ENCODE results near the gene MYO1D.

Gene MYO1D

DNA sequence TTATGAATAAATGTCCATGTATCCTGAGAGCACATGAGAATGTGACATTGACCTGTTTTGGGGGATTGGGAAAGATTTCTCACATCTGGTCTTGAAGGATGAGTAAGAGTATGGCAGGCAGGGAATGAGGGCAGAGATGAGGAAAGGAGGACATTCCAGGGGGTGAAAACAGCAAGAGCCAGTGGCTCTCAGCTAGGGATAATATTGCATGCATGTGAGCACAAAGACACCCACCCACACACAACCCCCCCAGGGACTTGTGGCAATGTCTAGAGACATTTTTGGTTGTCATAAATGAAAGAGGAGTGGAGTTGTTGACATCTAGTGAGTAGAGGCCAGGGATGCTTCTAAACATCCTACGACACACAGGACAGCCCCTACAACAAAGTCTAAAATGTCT, 6.0 kb downstream of the MYO1D start:
- intact Hi-C loops (cut with DNase I; ENCODE audit: low total_unique reads), result loop anchor here (5.0 kb wide), 2 partner anchors 44 to 389 kb away; no protein-coding TSS in a partner anchor
- TF ChIP-seq CTCF (IDR thresholded peaks at IDR 0.05), result no peak
- H3K27me3 ChIP-seq, result no peaks in the 10 kb centered on the region
- peak overlapping the region in 1 of 2 donors; percentile 19 for H3K4me3 ChIP-seq
- H3K27ac ChIP-seq, result peak overlapping the region; percentile 61 to 79
- H3K36me3 ChIP-seq, result no peaks in the 10 kb centered on the region
- no peaks in the 10 kb centered on the region for H3K9me3 ChIP-seq
- peak; percentile 66 to 74 for DNase-seq
- peaks cover 7 to 94% (median 58%) of the 10 kb centered on the region in 4 donors for H3K4me1 ChIP-seq

DNA sequence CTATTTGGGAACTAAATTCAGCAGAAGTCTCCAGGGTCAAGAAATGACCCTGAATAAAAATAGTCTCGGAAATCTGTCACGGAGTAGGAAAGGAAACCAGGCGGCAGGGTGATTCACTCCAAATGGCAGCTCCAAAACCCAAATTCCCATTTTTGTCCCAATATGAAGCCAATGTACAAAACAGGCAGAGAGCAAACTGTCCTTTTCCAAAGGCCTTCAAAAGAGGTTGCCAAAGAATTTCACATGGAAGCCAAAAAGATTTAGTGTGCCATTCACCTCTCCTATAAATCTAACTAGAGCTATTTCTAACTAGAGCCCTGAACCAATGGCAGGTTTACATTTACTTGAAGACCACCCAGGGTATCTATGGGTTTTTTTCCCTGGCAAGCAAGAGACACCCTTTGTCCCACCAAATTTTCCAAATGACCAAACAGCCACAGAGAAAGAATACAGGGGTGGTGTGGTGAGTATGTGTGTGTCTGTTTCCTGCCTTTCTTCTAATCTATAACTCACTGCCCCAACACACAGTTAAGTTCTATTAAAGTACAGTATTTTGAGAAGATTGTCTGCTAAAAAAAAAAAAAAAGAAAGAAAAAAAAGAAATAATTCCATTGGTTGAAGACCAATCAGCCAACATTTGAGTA, 6.8 kb downstream of the MYO1D start:
- H3K27ac ChIP-seq, result peak overlapping the region; percentile 61 to 79
- H3K36me3 ChIP-seq, result no peaks in the 10 kb centered on the region
- no peaks in the 10 kb centered on the region for H3K27me3 ChIP-seq
- H3K9me3 ChIP-seq, result no peaks in the 10 kb centered on the region
- H3K4me3 ChIP-seq, result no peak overlapping the region
- DNase-seq, result peak; percentile 51 to 78
- intact Hi-C loops (cut with DNase I; ENCODE audit: low total_unique reads), result loop anchor here (5.0 kb wide), 2 partner anchors 43 to 388 kb away; no protein-coding TSS in a partner anchor
- peaks cover 7 to 98% (median 63%) of the 10 kb centered on the region in 4 donors for H3K4me1 ChIP-seq
- no peak for TF ChIP-seq CTCF (IDR thresholded peaks at IDR 0.05)

- no peaks in the 10 kb centered on the region for H3K9me3 ChIP-seq
- no peaks in the 10 kb centered on the region for H3K27me3 ChIP-seq
- DNase-seq, result no peak
- TF ChIP-seq CTCF (IDR thresholded peaks at IDR 0.05), result no peak
- H3K27ac ChIP-seq, result peak overlapping the region; percentile 61 to 79
- H3K36me3 ChIP-seq, result no peaks in the 10 kb centered on the region
- H3K4me1 ChIP-seq, result peaks cover 7 to 98% (median 66%) of the 10 kb centered on the region in 4 donors
- intact Hi-C loops (cut with DNase I; ENCODE audit: low total_unique reads), result loop anchor here (5.0 kb wide), 2 partner anchors 42 to 387 kb away; no protein-coding TSS in a partner anchor
- no peak overlapping the region for H3K4me3 ChIP-seq
Measured at GRCh38 chr17:32869345-32870026, 7.4 kb downstream of the MYO1D start.

GRCh38 chr17:32865141-32865540, 11.8 kb downstream of the MYO1D start:
- peak overlapping the region; percentile 61 to 79 for H3K27ac ChIP-seq
- H3K36me3 ChIP-seq, result no peaks in the 10 kb centered on the region
- H3K4me1 ChIP-seq, result peaks cover under 1 to 100% (median 54%) of the 10 kb centered on the region in 4 donors
- no peaks in the 10 kb centered on the region for H3K27me3 ChIP-seq
- DNase-seq, result no peak
- intact Hi-C loops (cut with DNase I; ENCODE audit: low total_unique reads), result no loop called here
- no peak for TF ChIP-seq CTCF (IDR thresholded peaks at IDR 0.05)
- no peaks in the 10 kb centered on the region for H3K9me3 ChIP-seq
- H3K4me3 ChIP-seq, result no peak overlapping the region

GRCh38 chr17:32863559-32863958, 13.4 kb downstream of the MYO1D start:
- H3K27ac ChIP-seq, result peak overlapping the region; percentile 48 to 79
- no peak for TF ChIP-seq CTCF (IDR thresholded peaks at IDR 0.05)

More at GRCh38 chr17:32863559-32863958, 13.4 kb downstream of the MYO1D start:
- intact Hi-C loops (cut with DNase I; ENCODE audit: low total_unique reads), result no loop called here
- H3K36me3 ChIP-seq, result no peaks in the 10 kb centered on the region
- DNase-seq, result no peak
- H3K27me3 ChIP-seq, result no peaks in the 10 kb centered on the region
- no peak overlapping the region for H3K4me3 ChIP-seq
- H3K4me1 ChIP-seq, result peaks cover 0 to 100% (median 44%) of the 10 kb centered on the region in 4 donors
- H3K9me3 ChIP-seq, result no peaks in the 10 kb centered on the region

All from tibial artery (tissue), 4 donors.